ENCODE measurements around the gene SIX2. TPM values are rescaled to one million over a fixed set of nuclear protein-coding genes. Genes with fewer than 3 reads are reported as not detected.

The SIX2 gene
- total RNA-seq, 4 donors from 2014 or later = 0.34 to 1.2 (median 0.60) TPM; not detected in 1

- no peak for TF ChIP-seq POLR2A (IDR thresholded peaks at IDR 0.05)
- Histone ChIP-seq H3K27ac (no peak overlapping the region), H3K4me3 (no peak overlapping the region), H3K4me1 (peaks cover 4% of the 10 kb centered on the region), H3K27me3 (peaks cover 28% of the 10 kb centered on the region), H3K9me3 (no peaks in the 10 kb centered on the region), H3K36me3 (no peaks in the 10 kb centered on the region)
- DNase-seq (ENCODE audit: low spot score in 2 of 2) = no peak
- WGBS = 74% methylated on average over 10 of the region's 11 CpGs
These were observed 29.7 kb downstream of the SIX2 start for GRCh38 chr2:44979581-44979980.

- DNase-seq (ENCODE audit: low spot score in 2 of 2) = no peak
- peaks cover 31% of the 10 kb centered on the region for H3K27me3 ChIP-seq
- H3K4me3 ChIP-seq = no peak overlapping the region
- TF ChIP-seq CTCF (IDR thresholded peaks at IDR 0.05) (no peak), POLR2AphosphoS5 (IDR thresholded peaks at IDR 0.05) (no peak), EP300 (IDR thresholded peaks at IDR 0.05) (no peak), POLR2A (IDR thresholded peaks at IDR 0.05) (no peak)
- 68% methylated on average over 17 of the region's 24 CpGs for WGBS
- no peaks in the 10 kb centered on the region for H3K4me1 ChIP-seq
- no peaks in the 10 kb centered on the region for H3K9me3 ChIP-seq
- no peak overlapping the region for H3K27ac ChIP-seq
- H3K36me3 ChIP-seq = no peaks in the 10 kb centered on the region
These were observed 33.4 kb downstream of the SIX2 start for GRCh38 chr2:44975571-44976450.

- no peaks in the 10 kb centered on the region for H3K4me1 ChIP-seq
- DNase-seq (ENCODE audit: low spot score in 2 of 2) = peak in 1 of 2 donors; percentile 8
- H3K36me3 ChIP-seq = no peaks in the 10 kb centered on the region
- H3K4me3 ChIP-seq = no peak overlapping the region
- H3K9me3 ChIP-seq = no peaks in the 10 kb centered on the region
- peaks cover 26% of the 10 kb centered on the region for H3K27me3 ChIP-seq
- 58% methylated on average over 5 of the region's 6 CpGs for WGBS
- TF ChIP-seq EP300 (IDR thresholded peaks at IDR 0.05) = no peak
- TF ChIP-seq POLR2A (IDR thresholded peaks at IDR 0.05) = no peak
- TF ChIP-seq CTCF (IDR thresholded peaks at IDR 0.05) = peak in 1 of 2 donors; percentile 23
- TF ChIP-seq POLR2AphosphoS5 (IDR thresholded peaks at IDR 0.05) = no peak
- H3K27ac ChIP-seq = no peak overlapping the region
These were observed 35.1 kb downstream of the SIX2 start for GRCh38 chr2:44974064-44974715.

GRCh38 chr2:44972771-44973535 is 36.3 kb downstream of the SIX2 start:
- 38% methylated on average over 11 of the region's 11 CpGs for WGBS
- Histone ChIP-seq H3K9me3 (no peaks in the 10 kb centered on the region), H3K4me3 (no peak overlapping the region), H3K36me3 (no peaks in the 10 kb centered on the region), H3K27me3 (peaks cover 26% of the 10 kb centered on the region), H3K27ac (no peak overlapping the region), H3K4me1 (no peaks in the 10 kb centered on the region)
- TF ChIP-seq EP300 (IDR thresholded peaks at IDR 0.05) = no peak
- no peak for TF ChIP-seq POLR2AphosphoS5 (IDR thresholded peaks at IDR 0.05)
- no peak for TF ChIP-seq CTCF (IDR thresholded peaks at IDR 0.05)
- no peak for TF ChIP-seq POLR2A (IDR thresholded peaks at IDR 0.05)
- peak in 1 of 2 donors; percentile 26 for DNase-seq (ENCODE audit: low spot score in 2 of 2)

- 81% methylated on average over 14 of the region's 15 CpGs for WGBS
- H3K4me1 ChIP-seq = no peaks in the 10 kb centered on the region
- H3K9me3 ChIP-seq = no peaks in the 10 kb centered on the region
- DNase-seq (ENCODE audit: low spot score in 2 of 2) = peak in 1 of 2 donors; percentile 55
- H3K27me3 ChIP-seq = peaks cover 17% of the 10 kb centered on the region
- H3K36me3 ChIP-seq = no peaks in the 10 kb centered on the region
- H3K27ac ChIP-seq = no peak overlapping the region
- TF ChIP-seq CTCF (IDR thresholded peaks at IDR 0.05) (no peak), POLR2A (IDR thresholded peaks at IDR 0.05) (no peak), EP300 (IDR thresholded peaks at IDR 0.05) (no peak), POLR2AphosphoS5 (IDR thresholded peaks at IDR 0.05) (no peak)
- H3K4me3 ChIP-seq = no peak overlapping the region
These were observed 38.3 kb downstream of the SIX2 start for GRCh38 chr2:44970846-44971450.
